HG03469 (cell line): ENCODE results near the gene LYPD8.

ENCODE experiments used
- ATAC-seq: cut with Tn5 transposase; IDR thresholded peaks from one replicate; pipeline ENCODE4 v1.9.1; 2021; ENCODE audit warnings: mild to moderate bottlenecking, moderate library complexity, moderate number of reproducible peaks; ENCODE audit not compliant: unreplicated experiment

Gene LYPD8

GRCh38 chr1:248702714-248703113 lies 52.8 kb downstream of the LYPD8 start, which contains the start of gene OR14I1:
TSS of gene OR14I1 (minus strand) at chr1:248702766.
- no peak for ATAC-seq

- ATAC-seq, result no peak
Observed at GRCh38 chr1:248699099-248699498, 56.5 kb downstream of the LYPD8 start.

GRCh38 chr1:248697907-248698306 lies 57.7 kb downstream of the LYPD8 start:
- no peak for ATAC-seq

GRCh38 chr1:248696774-248697173 lies 58.8 kb downstream of the LYPD8 start:
- ATAC-seq, result no peak

- ATAC-seq, result no peak
Observed at GRCh38 chr1:248696261-248696660, 59.3 kb downstream of the LYPD8 start.

GRCh38 chr1:248695451-248696132 lies 60.0 kb downstream of the LYPD8 start:
- no peak for ATAC-seq

GRCh38 chr1:248691567-248692155 lies 63.9 kb downstream of the LYPD8 start:
- ATAC-seq, result no peak
